Testis (tissue), 2 donors: ENCODE results near the gene NRXN3.

Experiments used
- POLR2A ChIP-seq: fragments of 450-650 bp; IDR thresholded peaks from one replicate; pipeline ENCODE4 v1.6.1; 2017; ENCODE audit warnings: antibody characterized with exemption, mild to moderate bottlenecking, moderate library complexity
- TF ChIP-seq, protein P1 (sequence below), 3 experiments: fragments of 450-650 bp in 2 of 3; fragments of 200-600 bp in 1 of 3; sonication (generic) in 1 of 3; IDR thresholded peaks; one replicate each; pipeline ENCODE4 v1.5.1; 2016 to 2019; ENCODE audit warnings: antibody characterized with exemption in 3 of 3, mild to moderate bottlenecking in 2 of 3, moderate library complexity in 1 of 3

DNA sequence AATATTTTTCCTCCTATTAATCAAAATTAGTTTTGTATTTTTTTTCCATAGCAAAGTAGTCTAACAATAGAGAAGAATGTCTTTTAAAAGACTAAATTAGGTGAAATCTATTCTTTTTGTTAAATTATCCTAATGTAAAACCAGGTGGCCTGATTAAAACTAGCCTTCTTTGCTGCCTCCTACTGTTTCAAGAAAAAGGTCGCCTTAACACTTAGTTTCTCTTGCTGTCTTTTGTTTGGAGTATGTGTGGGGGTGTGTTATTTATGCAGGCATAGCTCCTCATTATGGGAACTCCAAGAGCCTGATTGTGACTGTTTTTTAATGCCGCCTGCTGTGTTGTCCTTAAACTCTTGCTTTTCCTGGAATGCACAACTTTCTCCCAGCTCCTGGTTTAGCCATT is 1185.9 kb downstream of the NRXN3 start:
- TF ChIP-seq, protein P1, sequence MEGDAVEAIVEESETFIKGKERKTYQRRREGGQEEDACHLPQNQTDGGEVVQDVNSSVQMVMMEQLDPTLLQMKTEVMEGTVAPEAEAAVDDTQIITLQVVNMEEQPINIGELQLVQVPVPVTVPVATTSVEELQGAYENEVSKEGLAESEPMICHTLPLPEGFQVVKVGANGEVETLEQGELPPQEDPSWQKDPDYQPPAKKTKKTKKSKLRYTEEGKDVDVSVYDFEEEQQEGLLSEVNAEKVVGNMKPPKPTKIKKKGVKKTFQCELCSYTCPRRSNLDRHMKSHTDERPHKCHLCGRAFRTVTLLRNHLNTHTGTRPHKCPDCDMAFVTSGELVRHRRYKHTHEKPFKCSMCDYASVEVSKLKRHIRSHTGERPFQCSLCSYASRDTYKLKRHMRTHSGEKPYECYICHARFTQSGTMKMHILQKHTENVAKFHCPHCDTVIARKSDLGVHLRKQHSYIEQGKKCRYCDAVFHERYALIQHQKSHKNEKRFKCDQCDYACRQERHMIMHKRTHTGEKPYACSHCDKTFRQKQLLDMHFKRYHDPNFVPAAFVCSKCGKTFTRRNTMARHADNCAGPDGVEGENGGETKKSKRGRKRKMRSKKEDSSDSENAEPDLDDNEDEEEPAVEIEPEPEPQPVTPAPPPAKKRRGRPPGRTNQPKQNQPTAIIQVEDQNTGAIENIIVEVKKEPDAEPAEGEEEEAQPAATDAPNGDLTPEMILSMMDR (IDR thresholded peaks at IDR 0.05): no peak
- no peak for TF ChIP-seq POLR2A
